GM23338 (cell line): Measurements from ENCODE around the gene UBE2V1. TPM values are rescaled to one million over a fixed set of nuclear protein-coding genes. Genes with fewer than 3 reads are reported as not detected.

Source experiments
- ATAC-seq: fragments of 200-7000 bp; cut with Tn5 transposase; 3 replicates; pipeline ENCODE4 v1.9.1; 2020
- DNase-seq: peaks from one replicate; pipeline ENCODE4 v3.0.0-alpha.2; 2015; ENCODE audit warnings: low spot score
- H2AFZ ChIP-seq: fragments of 200-600 bp; sonication (generic); 2 replicates; pipeline ENCODE4 v1.8.0; 2016; ENCODE audit warnings: antibody characterized with exemption, mild to moderate bottlenecking, moderate library complexity
- H3F3A ChIP-seq: fragments of 200-600 bp; sonication (generic); replicated peaks from 2 replicates; pipeline ENCODE4 v1.8.0; 2017; ENCODE audit warnings: antibody characterized with exemption, mixed run types, low read depth
- H3K27ac ChIP-seq: fragments of 200-600 bp; sonication (generic); 2 replicates; pipeline ENCODE4 v1.6.1; 2016; ENCODE audit warnings: low read depth
- H3K27me3 ChIP-seq: fragments of 200-600 bp; sonication (generic); 2 replicates; pipeline ENCODE4 v1.8.0; 2016; ENCODE audit warnings: mild to moderate bottlenecking, mixed run types, moderate library complexity; ENCODE audit not compliant: insufficient read depth
- H3K36me3 ChIP-seq: fragments of 200-600 bp; sonication (generic); 2 replicates; pipeline ENCODE4 v1.8.0; 2016; ENCODE audit warnings: mild to moderate bottlenecking; ENCODE audit not compliant: insufficient read depth
- H3K4me1 ChIP-seq: fragments of 200-600 bp; sonication (generic); 2 replicates; pipeline ENCODE4 v1.8.0; 2016; ENCODE audit warnings: mild to moderate bottlenecking, moderate library complexity; ENCODE audit not compliant: insufficient read depth
- H3K4me2 ChIP-seq: fragments of 200-600 bp; sonication (generic); 2 replicates; pipeline ENCODE4 v1.7.1; 2017; ENCODE audit warnings: mixed run types
- H3K4me3 ChIP-seq: fragments of 200-600 bp; sonication (generic); 2 replicates; pipeline ENCODE4 v1.6.1; 2016; ENCODE audit warnings: mixed run types
- H3K79me2 ChIP-seq: fragments of 200-600 bp; sonication (generic); replicated peaks from 2 replicates; pipeline ENCODE4 v1.8.0; 2017; ENCODE audit warnings: mild to moderate bottlenecking; ENCODE audit not compliant: insufficient read depth
- H3K9me2 ChIP-seq: fragments of 200-600 bp; sonication (generic); 2 replicates; pipeline ENCODE4 v1.8.0; 2017; ENCODE audit not compliant: insufficient read depth
- H4K20me1 ChIP-seq: fragments of 200-600 bp; sonication (generic); replicated peaks from 2 replicates; pipeline ENCODE4 v1.8.0; 2017; ENCODE audit warnings: mild to moderate bottlenecking; ENCODE audit not compliant: insufficient read depth
- H3K27ac Mint-ChIP-seq: 2 replicates; pipeline ENCODE4 v1.8.0; 2020; ENCODE audit warnings: inconsistent platforms, mild to moderate bottlenecking, moderate library complexity, mixed read lengths
- H3K27me3 Mint-ChIP-seq: 3 replicates; pipeline ENCODE4 v1.8.0; 2022; ENCODE audit warnings: low read depth, mild to moderate bottlenecking, moderate library complexity, mixed read lengths, inconsistent platforms; ENCODE audit not compliant: insufficient read depth, poor library complexity
- H3K36me3 Mint-ChIP-seq: 3 replicates; pipeline ENCODE4 v1.8.0; 2021; ENCODE audit warnings: low read depth, mild to moderate bottlenecking, inconsistent platforms, moderate library complexity, mixed read lengths
- H3K4me1 Mint-ChIP-seq: 3 replicates; pipeline ENCODE4 v1.8.0; 2020; ENCODE audit warnings: mild to moderate bottlenecking, inconsistent platforms, mixed read lengths
- H3K4me3 Mint-ChIP-seq: 3 replicates; pipeline ENCODE4 v1.8.0; 2021; ENCODE audit warnings: moderate library complexity, mild to moderate bottlenecking, inconsistent platforms, mixed read lengths
- H3K9me3 Mint-ChIP-seq: 3 replicates; pipeline ENCODE4 v1.8.0; 2020; ENCODE audit warnings: moderate library complexity, mild to moderate bottlenecking, inconsistent platforms, mixed read lengths
- CREB1 ChIP-seq: fragments of 250-450 bp; sonication (Bioruptor Pico); IDR thresholded peaks from 2 replicates; pipeline ENCODE4 v1.5.0; 2020; ENCODE audit warnings: low read depth, mild to moderate bottlenecking, moderate library complexity
- ETS1 ChIP-seq: IDR thresholded peaks from 2 replicates; pipeline ENCODE4 v1.6.1; 2016; ENCODE audit warnings: antibody characterized with exemption
- EZH2 ChIP-seq: fragments of 200-600 bp; sonication (generic); IDR thresholded peaks from one replicate; pipeline ENCODE4 v1.8.0; 2017; ENCODE audit warnings: antibody characterized with exemption, mild to moderate bottlenecking, low read depth; ENCODE audit not compliant: unreplicated experiment
- JUNB ChIP-seq: IDR thresholded peaks from one replicate; pipeline ENCODE4 v1.6.1; 2016; ENCODE audit warnings: antibody characterized with exemption; ENCODE audit not compliant: unreplicated experiment
- POLR2AphosphoS5 ChIP-seq: IDR thresholded peaks from 2 replicates; pipeline ENCODE4 v1.6.1; 2016; ENCODE audit warnings: antibody characterized with exemption, low read depth
- STAT1 ChIP-seq: IDR thresholded peaks from one replicate; pipeline ENCODE4 v1.6.1; 2016; ENCODE audit warnings: antibody characterized with exemption; ENCODE audit not compliant: unreplicated experiment
- ZNF462 ChIP-seq: fragments of 250-450 bp; sonication (Bioruptor Pico); IDR thresholded peaks from 2 replicates; pipeline ENCODE4 v1.5.0; 2020; ENCODE audit warnings: mild to moderate bottlenecking, moderate library complexity
- polyA plus RNA-seq: library from polyadenylated mRNA; unstranded; fragments of >200 nt; fragmentation: Nextera tagmentation; extraction: Ambion mirVana; gene quantifications from 2 replicates; pipeline ENCODE4 v1.2.1, GENCODE V29; 2016
- total RNA-seq: library from RNA; depleted of rRNA; stranded (reverse); fragments of >200 nt; shearing (Covaris generic); gene quantifications from 2 replicates; pipeline ENCODE4 v1.2.3, GENCODE V29; 2014

Gene UBE2V1
- total and polyA plus RNA-seq, 2 experiments from 2014 or later = 105 to 302 TPM

DNA sequence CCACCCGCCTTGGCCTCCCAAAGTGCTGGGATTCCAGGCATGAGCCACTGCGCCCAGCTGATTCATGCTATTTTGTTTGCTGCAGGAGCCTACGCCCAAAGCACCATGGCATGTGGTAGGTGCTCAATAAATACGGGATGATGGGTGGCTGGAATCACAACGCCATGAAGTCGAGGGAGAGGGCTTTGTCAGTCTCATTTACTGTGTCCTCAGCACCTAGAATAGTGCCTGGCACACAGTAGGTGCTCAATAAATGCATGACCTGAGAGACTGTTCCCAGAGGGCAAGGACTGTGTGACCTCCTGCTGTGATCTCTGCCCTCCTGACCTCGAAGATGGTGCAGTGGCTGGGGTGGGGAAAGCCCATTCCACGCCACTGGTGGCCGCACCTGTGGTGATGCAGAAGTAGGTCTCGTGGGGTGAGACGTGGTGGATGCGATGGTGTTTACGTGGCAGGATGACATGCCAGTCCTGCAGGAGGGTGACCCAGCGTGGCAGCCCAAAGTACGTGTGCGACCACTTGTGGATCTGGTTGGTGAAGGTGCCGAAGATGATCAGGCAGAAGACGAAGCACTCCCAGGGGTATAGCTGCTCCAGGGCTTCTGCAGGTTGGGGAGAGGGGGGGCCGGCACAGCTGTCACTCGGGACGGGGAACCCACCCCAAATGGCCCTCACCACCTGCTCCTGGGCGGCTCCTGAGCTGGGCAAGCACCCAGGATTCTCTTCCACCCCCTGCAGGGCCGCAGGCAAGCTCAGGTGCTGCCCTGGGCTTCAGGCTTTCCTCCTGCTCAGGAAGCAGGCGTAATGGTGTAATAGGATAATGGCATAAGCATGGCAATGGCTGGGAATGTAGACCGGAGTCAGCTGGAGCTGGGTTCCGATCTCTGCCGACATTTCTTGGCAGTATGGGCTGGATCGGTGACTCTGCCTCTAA is 14.9 kb upstream of the UBE2V1 start (continued):
- TF ChIP-seq ZNF462 (no peak), CREB1 (no peak), ETS1 (no peak), EZH2 (no peak)

- Histone ChIP-seq H4K20me1 (peaks cover 6% of the 10 kb centered on the region; the same call in 1 of the 2 replicates), H3K9me2 (no peaks in the 10 kb centered on the region), H3K4me1 (no peaks in the 10 kb centered on the region), H3K36me3 (no peaks in the 10 kb centered on the region; the same call in 1 of the 2 replicates), H3K4me3 (no peak overlapping the region), H3F3A (no peaks in the 10 kb centered on the region; the same call in 1 of the 2 replicates), H3K27me3 (no peaks in the 10 kb centered on the region), H2AFZ (no peak overlapping the region), H3K4me2 (no peak overlapping the region), H3K79me2 (no peaks in the 10 kb centered on the region), H3K27ac (no peak overlapping the region)
- H3K4me3 Mint-ChIP-seq = no peak overlapping the region
- ATAC-seq (no peak), DNase-seq (no peak)
- H3K27me3 Mint-ChIP-seq = peaks cover 6% of the 10 kb centered on the region
- peaks cover 4% of the 10 kb centered on the region; the same call in 2 of the 3 replicates for H3K4me1 Mint-ChIP-seq
- no peak overlapping the region for H3K27ac Mint-ChIP-seq
- H3K36me3 Mint-ChIP-seq = peaks cover 72% of the 10 kb centered on the region
- peaks cover 2% of the 10 kb centered on the region; the same call in 1 of the 3 replicates for H3K9me3 Mint-ChIP-seq
- TF ChIP-seq POLR2AphosphoS5 (no peak), JUNB (no peak), STAT1 (no peak), ZNF462 (no peak)
Observed at GRCh38 chr20:50126662-50127061, 13.7 kb upstream of the UBE2V1 start.
